Neuronal stem cell (in vitro differentiated cells): ENCODE data around the gene TULP3.

Experiments used
- DNase-seq: peaks from one replicate; pipeline ENCODE4 v3.0.0-alpha.2; 2013; ENCODE audit warnings: low spot score
- H2AFZ ChIP-seq: one replicate; pipeline ENCODE4 v1.6.1; 2013; ENCODE audit warnings: mild to moderate bottlenecking, low read length, inconsistent platforms
- H2AK5ac ChIP-seq: 2 replicates; pipeline ENCODE4 v1.6.1; 2013; ENCODE audit warnings: low read depth, mild to moderate bottlenecking, inconsistent platforms, low read length, moderate library complexity, mixed read lengths
- H2BK120ac ChIP-seq: 2 replicates; pipeline ENCODE4 v1.6.1; 2013; ENCODE audit warnings: low read depth, mild to moderate bottlenecking, inconsistent platforms, low read length, moderate library complexity, mixed read lengths
- H2BK12ac ChIP-seq: one replicate; pipeline ENCODE4 v1.6.1; 2013; ENCODE audit warnings: low read length, inconsistent platforms
- H2BK15ac ChIP-seq: 2 replicates; pipeline ENCODE4 v1.6.1; 2013; ENCODE audit warnings: mild to moderate bottlenecking, low read length, inconsistent platforms, mixed read lengths
- H2BK5ac ChIP-seq: one replicate; pipeline ENCODE4 v1.6.1; 2013; ENCODE audit warnings: inconsistent platforms, mild to moderate bottlenecking, low read length, moderate library complexity
- H3K14ac ChIP-seq: one replicate; pipeline ENCODE4 v1.6.1; 2013; ENCODE audit warnings: low read length, inconsistent platforms
- H3K18ac ChIP-seq: 2 replicates; pipeline ENCODE4 v1.6.1; 2013; ENCODE audit warnings: low read length, inconsistent platforms
- H3K23ac ChIP-seq: 2 replicates; pipeline ENCODE4 v1.6.1; 2013; ENCODE audit warnings: low read depth, mild to moderate bottlenecking, mixed read lengths, low read length, inconsistent platforms; ENCODE audit not compliant: poor library complexity
- H3K27ac ChIP-seq: replicated peaks from 3 replicates; pipeline ENCODE4 v1.5.1; 2013; ENCODE audit warnings: low read length, inconsistent platforms
- H3K27me3 ChIP-seq, 3 experiments: 2 replicates each; pipeline ENCODE4 v1.6.1; 2013; ENCODE audit warnings: low read length in 3 of 3, mild to moderate bottlenecking in 2 of 3, inconsistent platforms in 1 of 3, low read depth in 1 of 3, mixed read lengths in 1 of 3, moderate library complexity in 1 of 3; ENCODE audit not compliant: control insufficient read depth in 3 of 3, insufficient read depth in 3 of 3
- H3K36me3 ChIP-seq, 2 donors: replicated peaks in 1 of 2; 2 replicates each; pipeline ENCODE4 v1.6.1; 2013; ENCODE audit warnings: low read length in 2 of 2; ENCODE audit not compliant: control insufficient read depth in 2 of 2, insufficient read depth in 2 of 2
- H3K4ac ChIP-seq: 2 replicates; pipeline ENCODE4 v1.6.1; 2013; ENCODE audit warnings: inconsistent platforms, mild to moderate bottlenecking, low read length, moderate library complexity
- H3K4me1 ChIP-seq, 2 donors: 1 replicate in 1 of 2; 2 replicates in 1 of 2; pipeline ENCODE4 v1.6.1; 2013; ENCODE audit warnings: low read length in 2 of 2, low read depth in 1 of 2; ENCODE audit not compliant: control insufficient read depth in 2 of 2, insufficient read depth in 1 of 2
- H3K4me2 ChIP-seq: one replicate; pipeline ENCODE4 v1.6.1; 2013; ENCODE audit warnings: mild to moderate bottlenecking, low read length, inconsistent platforms; ENCODE audit not compliant: insufficient read depth, poor library complexity, severe bottlenecking
- H3K4me3 ChIP-seq, 2 donors: 2 replicates each; pipeline ENCODE4 v1.5.1; 2013; ENCODE audit warnings: low read length in 2 of 2, mild to moderate bottlenecking in 2 of 2, inconsistent platforms in 1 of 2, moderate library complexity in 1 of 2
- H3K79me1 ChIP-seq: one replicate; pipeline ENCODE4 v1.6.1; 2013; ENCODE audit warnings: low read depth, mild to moderate bottlenecking, inconsistent platforms, low read length, moderate library complexity
- H3K9ac ChIP-seq: one replicate; pipeline ENCODE4 v1.6.1; 2013; ENCODE audit warnings: mild to moderate bottlenecking, low read depth, low read length, inconsistent platforms; ENCODE audit not compliant: poor library complexity
- H3K9me3 ChIP-seq, 2 donors: replicated peaks in 1 of 2; 2 replicates each; pipeline versions ENCODE3 to v1.6.1; 2013; ENCODE audit warnings: low read length in 2 of 2, mild to moderate bottlenecking in 2 of 2, inconsistent platforms in 1 of 2, low read depth in 1 of 2, mixed read lengths in 1 of 2, moderate library complexity in 1 of 2; ENCODE audit not compliant: control insufficient read depth in 2 of 2, insufficient read depth in 1 of 2
- H4K8ac ChIP-seq: one replicate; pipeline ENCODE4 v1.6.1; 2013; ENCODE audit warnings: low read depth, mild to moderate bottlenecking, inconsistent platforms, low read length, moderate library complexity
- H4K91ac ChIP-seq: one replicate; pipeline ENCODE4 v1.6.1; 2013; ENCODE audit warnings: low read length, low read depth, mild to moderate bottlenecking, inconsistent platforms; ENCODE audit not compliant: poor library complexity
- WGBS, 2 donors: extraction: QIAGEN DNeasy Blood & Tissue Kit; methylation state at CpG; one replicate each; pipeline ENCODE4 v1.1.7; 2013; ENCODE audit warnings: missing lambda C conversion rate in 2 of 2, mixed read lengths in 1 of 2; ENCODE audit not compliant: insufficient read length in 2 of 2, insufficient replicate concordance in 1 of 2; ENCODE audit errors: extremely low coverage in 2 of 2; 5-methylcytosine and 5-hydroxymethylcytosine counted together

The TULP3 gene

GRCh38 chr12:2923057-2923456, 32.4 kb downstream of the TULP3 start:
- Histone ChIP-seq H4K91ac (no peak overlapping the region), H3K9ac (no peak overlapping the region), H3K27ac (no peak overlapping the region), H2AFZ (no peak overlapping the region), H2BK15ac (no peak overlapping the region), H3K79me1 (no peaks in the 10 kb centered on the region), H3K27me3 (no peaks in the 10 kb centered on the region), H3K36me3 (peaks cover 18 to 83% of the 10 kb centered on the region in 2 donors), H3K18ac (no peak overlapping the region), H2BK12ac (no peak overlapping the region), H4K8ac (no peak overlapping the region), H2BK120ac (no peak overlapping the region), H3K4ac (no peak overlapping the region), H3K4me1 (no peaks in the 10 kb centered on the region), H2BK5ac (no peak overlapping the region), H3K9me3 (no peaks in the 10 kb centered on the region), H3K4me2 (no peak overlapping the region), H3K23ac (no peak overlapping the region), H3K4me3 (no peak overlapping the region), H2AK5ac (no peak overlapping the region), H3K14ac (no peak overlapping the region)
- DNase-seq, result no peak
- no CpG with 5 or more reads among the region's 9 CpGs for WGBS, 2 donors

- Histone ChIP-seq H3K9me3 (no peaks in the 10 kb centered on the region), H3K27me3 (no peaks in the 10 kb centered on the region), H3K4me3 (no peak overlapping the region), H3K27ac (no peak overlapping the region), H3K4me1 (no peaks in the 10 kb centered on the region), H3K23ac (no peak overlapping the region), H2AK5ac (no peak overlapping the region), H3K18ac (no peak overlapping the region), H3K79me1 (no peaks in the 10 kb centered on the region), H4K8ac (no peak overlapping the region), H2BK5ac (no peak overlapping the region), H3K4ac (no peak overlapping the region), H2BK12ac (no peak overlapping the region), H2AFZ (no peak overlapping the region), H3K36me3 (peaks cover 18 to 82% of the 10 kb centered on the region in 2 donors), H3K14ac (no peak overlapping the region), H2BK15ac (no peak overlapping the region), H2BK120ac (no peak overlapping the region), H4K91ac (no peak overlapping the region), H3K9ac (no peak overlapping the region), H3K4me2 (no peak overlapping the region)
- WGBS, 2 donors, result no CpG with 5 or more reads among the region's 3 CpGs
- no peak for DNase-seq
Measured at GRCh38 chr12:2924019-2924418, 33.3 kb downstream of the TULP3 start.

GRCh38 chr12:2925322-2925995, 34.8 kb downstream of the TULP3 start:
- Histone ChIP-seq H2BK15ac (no peak overlapping the region), H4K91ac (no peak overlapping the region), H2AK5ac (no peak overlapping the region), H4K8ac (no peak overlapping the region), H2BK12ac (no peak overlapping the region), H3K79me1 (no peaks in the 10 kb centered on the region), H3K27ac (no peak overlapping the region), H3K36me3 (peaks cover 15 to 77% of the 10 kb centered on the region in 2 donors), H3K27me3 (no peaks in the 10 kb centered on the region), H3K4me2 (no peak overlapping the region), H3K23ac (no peak overlapping the region), H3K9me3 (no peaks in the 10 kb centered on the region), H3K4me1 (no peaks in the 10 kb centered on the region), H3K9ac (no peak overlapping the region), H3K4ac (no peak overlapping the region), H2BK120ac (no peak overlapping the region), H3K4me3 (no peak overlapping the region), H3K18ac (no peak overlapping the region), H2AFZ (no peak overlapping the region), H2BK5ac (no peak overlapping the region), H3K14ac (no peak overlapping the region)
- no peak for DNase-seq
- no CpG with 5 or more reads among the region's 6 CpGs for WGBS, 2 donors

GRCh38 chr12:2930865-2931264, 40.2 kb downstream of the TULP3 start:
- WGBS, 2 donors, result no CpG with 5 or more reads among the region's 8 CpGs
- Histone ChIP-seq H2AFZ (no peak overlapping the region), H3K18ac (no peak overlapping the region), H3K4me1 (no peaks in the 10 kb centered on the region), H3K9ac (no peak overlapping the region), H3K79me1 (no peaks in the 10 kb centered on the region), H4K91ac (no peak overlapping the region), H3K4me3 (no peak overlapping the region), H2BK15ac (no peak overlapping the region), H3K23ac (no peak overlapping the region), H3K27me3 (no peaks in the 10 kb centered on the region), H2BK12ac (no peak overlapping the region), H3K14ac (no peak overlapping the region), H2AK5ac (no peak overlapping the region), H4K8ac (no peak overlapping the region), H3K4me2 (no peak overlapping the region), H2BK120ac (no peak overlapping the region), H3K4ac (no peak overlapping the region), H3K9me3 (no peaks in the 10 kb centered on the region), H3K27ac (no peak overlapping the region), H3K36me3 (peaks cover 19 to 81% of the 10 kb centered on the region in 2 donors), H2BK5ac (no peak overlapping the region)
- no peak for DNase-seq
